H1 (cell line): ENCODE data around the gene NPM1. TPM values are rescaled to one million over a fixed set of nuclear protein-coding genes. Genes with fewer than 3 reads are reported as not detected.

ENCODE experiments used
- CTCF ChIA-PET: fragments of 300-600 bp; sonication (Branson Sonifier 250); formaldehyde crosslinking; loops from one replicate; lab custom pipeline; 2021; ENCODE audit not compliant: partially characterized antibody; lab: Charles Lee
- POLR2A ChIA-PET: fragments of 300-600 bp; sonication (Branson Sonifier 250); formaldehyde crosslinking; loops from one replicate; lab custom pipeline; 2021; ENCODE audit warnings: inconsistent platforms; ENCODE audit not compliant: partially characterized antibody; lab: Charles Lee
- DNase-seq, 2 experiments: peaks; one replicate each; pipeline versions ENCODE4 v3.0.0 to v3.0.0-alpha.2; 2010 to 2022; ENCODE audit warnings: low spot score in 2 of 2, low read depth in 1 of 2, mixed read lengths in 1 of 2
- FAIRE-seq: peaks from 2 replicates; lab custom pipeline; 2011; peaks lifted over from hg19 to GRCh38; lab: Jason Lieb, UNC
- H2AFZ ChIP-seq: 2 replicates; pipeline ENCODE4 v1.8.1; 2012; ENCODE audit warnings: low read length, inconsistent platforms
- H2AK5ac ChIP-seq: 2 replicates; pipeline ENCODE4 v1.6.1; 2013; ENCODE audit warnings: low read depth, low read length
- H2BK120ac ChIP-seq: replicated peaks from 2 replicates; pipeline ENCODE3; 2013; ENCODE audit warnings: low read depth, low read length, inconsistent platforms
- H2BK12ac ChIP-seq: 2 replicates; pipeline ENCODE4 v1.6.1; 2013; ENCODE audit warnings: low read depth, low read length
- H2BK15ac ChIP-seq: 2 replicates; pipeline ENCODE4 v1.6.1; 2013; ENCODE audit warnings: low read length
- H2BK20ac ChIP-seq: 2 replicates; pipeline ENCODE4 v1.6.1; 2013; ENCODE audit warnings: low read length
- H2BK5ac ChIP-seq: 2 replicates; pipeline ENCODE4 v1.6.1; 2013; ENCODE audit warnings: low read depth, low read length
- H3K14ac ChIP-seq: 2 replicates; pipeline ENCODE4 v1.6.1; 2013; ENCODE audit warnings: inconsistent platforms; ENCODE audit not compliant: insufficient read length
- H3K18ac ChIP-seq: 2 replicates; pipeline ENCODE4 v1.6.1; 2013; ENCODE audit warnings: low read length; ENCODE audit errors: extremely low read depth
- H3K23ac ChIP-seq: 2 replicates; pipeline ENCODE4 v1.6.1; 2013; ENCODE audit warnings: inconsistent platforms; ENCODE audit not compliant: insufficient read length
- H3K23me2 ChIP-seq: 2 replicates; pipeline ENCODE4 v1.6.1; 2013; ENCODE audit warnings: low read depth, low read length
- H3K27ac ChIP-seq: 2 replicates; pipeline ENCODE4 v1.6.1; 2011; ENCODE audit warnings: low read depth, low read length, inconsistent platforms
- H3K27me3 ChIP-seq, 4 experiments: replicated peaks in 1 of 4; 1 replicate in 1 of 4; 2 replicates in 3 of 4; pipeline versions ENCODE4 v1.6.1 to v1.8.1; 2011 to 2013; ENCODE audit warnings: low read length in 3 of 4, mild to moderate bottlenecking in 3 of 4, inconsistent platforms in 2 of 4, mixed read lengths in 2 of 4, moderate library complexity in 1 of 4; ENCODE audit not compliant: control insufficient read depth in 3 of 4, insufficient read depth in 3 of 4; ENCODE audit errors: extremely low read depth in 1 of 4
- H3K36me3 ChIP-seq, 4 experiments: 2 replicates each; pipeline versions ENCODE4 v1.6.1 to v1.8.1; 2011 to 2013; ENCODE audit warnings: mild to moderate bottlenecking in 4 of 4, low read length in 3 of 4, moderate library complexity in 2 of 4, control low read depth in 1 of 4, inconsistent platforms in 1 of 4; ENCODE audit not compliant: insufficient read depth in 4 of 4, control insufficient read depth in 2 of 4
- H3K4ac ChIP-seq: replicated peaks from 2 replicates; pipeline ENCODE3; 2013; ENCODE audit warnings: low read length, low read depth, mixed read lengths, inconsistent platforms; ENCODE audit not compliant: insufficient read length
- H3K4me1 ChIP-seq, 4 experiments: replicated peaks in 1 of 4; 1 replicate in 1 of 4; 2 replicates in 3 of 4; pipeline versions ENCODE4 v1.6.1 to v1.8.1; 2011 to 2013; ENCODE audit warnings: low read length in 3 of 4, inconsistent platforms in 2 of 4, mixed read lengths in 1 of 4; ENCODE audit not compliant: insufficient read depth in 4 of 4, control insufficient read depth in 3 of 4
- H3K4me2 ChIP-seq, 2 experiments: 2 replicates each; pipeline versions ENCODE4 v1.6.1 to v1.8.1; 2011 to 2013; ENCODE audit warnings: low read depth in 2 of 2, low read length in 2 of 2, control low read depth in 1 of 2, inconsistent platforms in 1 of 2, mild to moderate bottlenecking in 1 of 2; ENCODE audit not compliant: insufficient read depth in 1 of 2
- H3K4me3 ChIP-seq, 4 experiments: fragments of 200-600, 300-600 bp in 1 of 4; sonication (generic), shearing (Covaris generic), sonication (Bioruptor Twin) in 1 of 4; 2 replicates each; pipeline versions ENCODE4 v1.5.1 to v1.8.1; 2011 to 2016; ENCODE audit warnings: low read length in 4 of 4, low read depth in 3 of 4, control low read depth in 2 of 4, inconsistent platforms in 2 of 4, mild to moderate bottlenecking in 2 of 4, mixed read lengths in 1 of 4, moderate library complexity in 1 of 4; ENCODE audit not compliant: insufficient read depth in 2 of 4; ENCODE audit errors: extremely low read depth in 1 of 4
- H3K56ac ChIP-seq: replicated peaks from 2 replicates; pipeline ENCODE3; 2013; ENCODE audit warnings: low read depth, mild to moderate bottlenecking, mixed read lengths, low read length, inconsistent platforms; ENCODE audit not compliant: insufficient read length
- H3K79me1 ChIP-seq: 2 replicates; pipeline ENCODE4 v1.6.1; 2013; ENCODE audit warnings: low read depth, low read length, control low read depth
- H3K79me2 ChIP-seq, 2 experiments: 2 replicates each; pipeline versions ENCODE4 v1.6.1 to v1.8.1; 2012 to 2013; ENCODE audit warnings: low read length in 2 of 2, mild to moderate bottlenecking in 2 of 2, inconsistent platforms in 1 of 2; ENCODE audit not compliant: insufficient read depth in 2 of 2, control insufficient read depth in 1 of 2
- H3K9ac ChIP-seq, 4 experiments: replicated peaks in 1 of 4; 1 replicate in 1 of 4; 2 replicates in 3 of 4; pipeline versions ENCODE4 v1.6.1 to v1.8.1; 2011 to 2013; ENCODE audit warnings: low read depth in 3 of 4, low read length in 3 of 4, control low read depth in 2 of 4, mild to moderate bottlenecking in 2 of 4, moderate library complexity in 2 of 4, inconsistent platforms in 1 of 4; ENCODE audit errors: extremely low read depth in 1 of 4
- H3K9me3 ChIP-seq, 2 experiments: 2 replicates each; pipeline versions ENCODE4 v1.6.1 to v1.8.1; 2012 to 2013; ENCODE audit warnings: mild to moderate bottlenecking in 2 of 2, moderate library complexity in 2 of 2, control low read depth in 1 of 2, inconsistent platforms in 1 of 2, low read depth in 1 of 2, low read length in 1 of 2, mixed read lengths in 1 of 2; ENCODE audit not compliant: insufficient read depth in 2 of 2
- H4K20me1 ChIP-seq, 2 experiments: replicated peaks in 1 of 2; 2 replicates each; pipeline versions ENCODE3 to v1.8.1; 2011 to 2013; ENCODE audit warnings: inconsistent platforms in 2 of 2, low read length in 2 of 2, mild to moderate bottlenecking in 1 of 2; ENCODE audit not compliant: insufficient read depth in 2 of 2, control insufficient read depth in 1 of 2
- H4K5ac ChIP-seq: 2 replicates; pipeline ENCODE4 v1.6.1; 2013; ENCODE audit warnings: low read length, low read depth, mixed read lengths, inconsistent platforms; ENCODE audit not compliant: insufficient read length
- H4K8ac ChIP-seq: 2 replicates; pipeline ENCODE4 v1.8.0; 2013; ENCODE audit warnings: mild to moderate bottlenecking, moderate library complexity, low read length, inconsistent platforms; ENCODE audit not compliant: insufficient read depth; ENCODE audit errors: extremely low read depth
- H4K91ac ChIP-seq: replicated peaks from 2 replicates; pipeline ENCODE3; 2013; ENCODE audit warnings: low read length, mixed read lengths, inconsistent platforms; ENCODE audit not compliant: insufficient read length
- GABPA ChIP-seq: IDR thresholded peaks from 2 replicates; pipeline ENCODE4 v1.6.1; 2011; ENCODE audit warnings: mild to moderate bottlenecking, low read length, moderate library complexity, borderline replicate concordance; ENCODE audit not compliant: insufficient read depth
- KDM4A ChIP-seq: IDR thresholded peaks from one replicate; pipeline ENCODE4 v1.7.1; 2012; ENCODE audit warnings: low read depth, mild to moderate bottlenecking, moderate library complexity, low read length, inconsistent platforms; ENCODE audit not compliant: severe bottlenecking
- NRF1 ChIP-seq: IDR thresholded peaks from 2 replicates; pipeline ENCODE4 v1.6.1; 2011; ENCODE audit warnings: mild to moderate bottlenecking, low read depth, low read length, improper control_type of control experiment
- POLR2A ChIP-seq, 2 experiments: IDR thresholded peaks; 1 replicate in 1 of 2; 2 replicates in 1 of 2; pipeline ENCODE4 v1.6.1; 2011; ENCODE audit warnings: low read depth in 2 of 2, low read length in 2 of 2, mild to moderate bottlenecking in 2 of 2; ENCODE audit errors: control extremely low read depth in 1 of 2
- RBBP5 ChIP-seq: IDR thresholded peaks from 2 replicates; pipeline ENCODE4 v1.7.1; 2012; ENCODE audit warnings: low read depth, mild to moderate bottlenecking, inconsistent platforms, low read length, moderate library complexity, borderline replicate concordance
- SP2 ChIP-seq: IDR thresholded peaks from 2 replicates; pipeline ENCODE4 v1.6.1; 2012; ENCODE audit warnings: mild to moderate bottlenecking, low read length, inconsistent platforms
- WGBS, 2 experiments: shearing (Covaris generic) in 1 of 2; methylation state at CpG; one replicate each; pipeline versions ENCODE4 v1.1.6 to v1.1.7; 2013 to 2015; ENCODE audit warnings: low lambda C conversion rate in 2 of 2, mixed read lengths in 2 of 2, inconsistent platforms in 1 of 2, low coverage in 1 of 2, missing lambda C conversion rate in 1 of 2; ENCODE audit not compliant: insufficient replicate concordance in 2 of 2, insufficient coverage in 1 of 2, insufficient read length in 1 of 2; ENCODE audit errors: extremely low coverage in 1 of 2, missing lambda C conversion rate in 1 of 2; 5-methylcytosine and 5-hydroxymethylcytosine counted together
- polyA plus RNA-seq, 7 experiments: library from polyadenylated mRNA; depleted of rRNA in 3 of 7; stranded (reverse) in 5 of 7; unstranded in 2 of 7; fragments of >200 nt in 5 of 7; fragments of 200-250 nt in 2 of 7; gene quantifications; 1 replicate in 5 of 7; 2 replicates in 1 of 7; 4 replicates in 1 of 7; pipeline versions ENCODE4 v1.2.1 to v1.2.3, GENCODE V29; 2011 to 2013; ENCODE audit warnings: missing spikeins in 2 of 7, mixed read lengths in 2 of 7
- total RNA-seq: library from RNA; stranded (reverse); fragmentation: NEBNext Ultra II Directional; extraction: Animal tissue kit (Norgen Biotek cat#: 25700); gene quantifications from 2 replicates; pipeline ENCODE4 v1.2.1, GENCODE V29; 2021
- TF ChIP-seq, protein P1 (sequence below), 3 experiments: IDR thresholded peaks; 1 replicate in 2 of 3; 2 replicates in 1 of 3; pipeline versions ENCODE4 v1.5.1 to v1.6.1; 2011; ENCODE audit warnings: low read length in 3 of 3, mild to moderate bottlenecking in 3 of 3, inconsistent platforms in 2 of 3, low read depth in 1 of 3, moderate library complexity in 1 of 3; ENCODE audit not compliant: insufficient read depth in 1 of 3; ENCODE audit errors: control extremely low read depth in 1 of 3
- TF ChIP-seq, protein P2 (sequence below): IDR thresholded peaks from 2 replicates; pipeline ENCODE4 v1.6.1; 2012; ENCODE audit warnings: inconsistent platforms

The NPM1 gene
- total and polyA plus RNA-seq, 2 of the 8 experiments (the other 6 are each of a cell fraction or from before 2014, with no cell fraction given), result 2,182 to 4,042 TPM

GRCh38 chr5:171387970-171388815 is 544 bp downstream of the NPM1 start:
- 1% methylated on average over 30 of the region's 56 CpGs; no CpG with 5 or more reads in 1 of the 2 experiments for WGBS, 2 experiments
- Histone ChIP-seq H3K9me3 (no peaks in the 10 kb centered on the region), H3K27ac (peak overlapping the region; percentile 96), H3K27me3 (no peaks in the 10 kb centered on the region), H2AFZ (no peak overlapping the region), H2AK5ac (peak overlapping the region; percentile 89; the same call in 1 of the 2 replicates), H4K20me1 (peaks cover 34 to 39% of the 10 kb centered on the region in 2 experiments), H2BK5ac (peak overlapping the region; percentile 75), H3K4ac (peak overlapping the region; percentile 94), H4K5ac (peak overlapping the region; percentile 95), H4K91ac (peak overlapping the region; percentile 98), H3K4me2 (peak overlapping the region; percentile 75 to 76), H2BK12ac (peak overlapping the region; percentile 27; the same call in 1 of the 2 replicates), H3K9ac (peak overlapping the region; percentile 95 to 99 (median 98)), H2BK20ac (no peak overlapping the region), H3K56ac (peak overlapping the region; percentile 96), H4K8ac (peak overlapping the region; percentile 100), H3K79me1 (no peaks in the 10 kb centered on the region), H3K79me2 (peaks cover 54 to 63% of the 10 kb centered on the region in 2 experiments), H3K36me3 (peaks cover 14 to 48% (median 38%) of the 10 kb centered on the region in 4 experiments), H3K18ac (peak overlapping the region; percentile 95), H3K4me3 (peak overlapping the region; percentile 89 to 97 (median 92)), H3K23me2 (peaks cover 2% of the 10 kb centered on the region; the same call in 1 of the 2 replicates), H3K4me1 (peaks cover 3 to 13% (median 5%) of the 10 kb centered on the region in 4 experiments; a peak in 6 of 7 replicates), H3K23ac (no peak overlapping the region), H2BK15ac (no peak overlapping the region), H2BK120ac (no peak overlapping the region), H3K14ac (no peak overlapping the region)
- FAIRE-seq (no peak), DNase-seq (peak; percentile 34 to 76)
- ChIA-PET CTCF (interaction anchor here (0.9 to 2.2 kb wide), 5 partner anchors 11 to 30 kb away, joined by 3 to 8 read pairs (median 3); no protein-coding TSS in a partner anchor), POLR2A (interaction anchor here (0.7 to 20.7 kb wide), 50 partner anchors 10 to 756 kb away, joined by 3 to 626 read pairs (median 4); partner anchors contain the start of gene FGF18)
- TF ChIP-seq, protein P1, sequence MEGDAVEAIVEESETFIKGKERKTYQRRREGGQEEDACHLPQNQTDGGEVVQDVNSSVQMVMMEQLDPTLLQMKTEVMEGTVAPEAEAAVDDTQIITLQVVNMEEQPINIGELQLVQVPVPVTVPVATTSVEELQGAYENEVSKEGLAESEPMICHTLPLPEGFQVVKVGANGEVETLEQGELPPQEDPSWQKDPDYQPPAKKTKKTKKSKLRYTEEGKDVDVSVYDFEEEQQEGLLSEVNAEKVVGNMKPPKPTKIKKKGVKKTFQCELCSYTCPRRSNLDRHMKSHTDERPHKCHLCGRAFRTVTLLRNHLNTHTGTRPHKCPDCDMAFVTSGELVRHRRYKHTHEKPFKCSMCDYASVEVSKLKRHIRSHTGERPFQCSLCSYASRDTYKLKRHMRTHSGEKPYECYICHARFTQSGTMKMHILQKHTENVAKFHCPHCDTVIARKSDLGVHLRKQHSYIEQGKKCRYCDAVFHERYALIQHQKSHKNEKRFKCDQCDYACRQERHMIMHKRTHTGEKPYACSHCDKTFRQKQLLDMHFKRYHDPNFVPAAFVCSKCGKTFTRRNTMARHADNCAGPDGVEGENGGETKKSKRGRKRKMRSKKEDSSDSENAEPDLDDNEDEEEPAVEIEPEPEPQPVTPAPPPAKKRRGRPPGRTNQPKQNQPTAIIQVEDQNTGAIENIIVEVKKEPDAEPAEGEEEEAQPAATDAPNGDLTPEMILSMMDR (IDR thresholded peaks at IDR 0.05; ENCODE audit: control extremely low read depth in 1 of 3, insufficient read depth in 1 of 3, low read depth in 1 of 3, low read length in 3 of 3), result no peak
- no peak for TF ChIP-seq NRF1
- no peak for TF ChIP-seq SP2
- TF ChIP-seq, protein P2, sequence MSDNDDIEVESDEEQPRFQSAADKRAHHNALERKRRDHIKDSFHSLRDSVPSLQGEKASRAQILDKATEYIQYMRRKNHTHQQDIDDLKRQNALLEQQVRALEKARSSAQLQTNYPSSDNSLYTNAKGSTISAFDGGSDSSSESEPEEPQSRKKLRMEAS, result peak; percentile 100
- no peak for TF ChIP-seq GABPA
- no peak for TF ChIP-seq RBBP5
- TF ChIP-seq KDM4A, result no peak
- peak; percentile 89 to 96 for TF ChIP-seq POLR2A (IDR thresholded peaks at IDR 0.05; ENCODE audit: control extremely low read depth in 1 of 2, low read depth in 2 of 2, low read length in 2 of 2)
